Measurements from ENCODE around the gene EHBP1L1. TPM values are rescaled to one million over a fixed set of nuclear protein-coding genes. Genes with fewer than 3 reads are reported as not detected.
A peak's percentile ranks its signal among the peaks of the same experiment; 100 is the strongest.

The EHBP1L1 gene
- total RNA-seq = 167 and 173 TPM in 2 replicates

- DNase-seq = peak; percentile 95
- Mint-ChIP-seq H3K27ac (peak within 1 kb of the TSS; percentile 96), H3K36me3 (ENCODE audit: low read depth) (peaks cover 51% of the 10 kb centered on the region), H3K4me1 (peaks cover 50% of the 10 kb centered on the region), H3K4me3 (peak within 1 kb of the TSS; percentile 92), H3K9me3 (no peaks in the 10 kb centered on the region), H3K27me3 (no peaks in the 10 kb centered on the region)
- intact Hi-C loops (cut with micrococcal nuclease) = loop anchor here (2.0 kb wide), 3 partner anchors 63 to 151 kb away; partner anchors contain the start of genes MALAT1 and SIPA1
These were observed at the start of gene EHBP1L1 for GRCh38 chr11:65575568-65576231. EHBP1L1 (plus strand) TSS chr11:65576053; CDS start chr11:65576303, 250 bp downstream.

- Mint-ChIP-seq H3K27ac (peak overlapping the region; percentile 81), H3K9me3 (no peaks in the 10 kb centered on the region)
These were observed 49.1 kb upstream of the EHBP1L1 start for GRCh38 chr11:65526744-65527143.

DNA sequence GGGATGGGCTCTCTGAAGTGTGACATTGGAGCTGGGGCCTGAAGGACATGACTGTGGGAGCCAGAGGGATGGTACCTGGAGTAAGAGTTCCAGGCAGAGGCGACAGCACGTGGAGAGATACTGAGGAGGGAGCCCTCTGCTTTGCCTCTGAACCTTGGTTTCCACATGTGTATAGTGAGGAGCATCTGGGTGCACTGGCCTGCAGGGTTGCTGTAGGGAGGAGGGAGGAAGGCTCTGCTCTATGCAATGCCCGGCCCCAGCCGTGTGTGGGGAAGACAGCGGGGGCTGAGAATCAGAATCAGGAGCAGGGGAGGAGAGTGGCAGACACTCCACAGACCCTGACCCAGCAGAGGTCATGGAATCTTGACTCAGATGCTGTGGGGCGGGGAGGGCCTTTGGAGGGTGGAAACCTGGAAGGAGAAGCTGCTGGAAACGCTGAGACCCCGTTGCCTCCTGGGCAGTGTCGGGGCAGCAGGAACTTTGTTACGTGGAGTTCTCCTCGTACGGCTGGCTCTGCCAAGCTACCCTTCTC is 47.0 kb upstream of the EHBP1L1 start:
- H3K4me3 Mint-ChIP-seq = no peak overlapping the region
- H3K4me1 Mint-ChIP-seq = peaks cover 33% of the 10 kb centered on the region
- peaks cover 39% of the 10 kb centered on the region for H3K36me3 Mint-ChIP-seq (ENCODE audit: low read depth)
- DNase-seq = no peak
- no peaks in the 10 kb centered on the region for H3K9me3 Mint-ChIP-seq
- intact Hi-C loops (cut with micrococcal nuclease) = no loop called here
- H3K27ac Mint-ChIP-seq = peak overlapping the region; percentile 61
- H3K27me3 Mint-ChIP-seq = no peaks in the 10 kb centered on the region

More at GRCh38 chr11:65526744-65527143, 49.1 kb upstream of the EHBP1L1 start:
- intact Hi-C loops (cut with micrococcal nuclease) = no loop called here
- peak overlapping the region; percentile 91 for H3K4me3 Mint-ChIP-seq
- no peak for DNase-seq
- H3K36me3 Mint-ChIP-seq (ENCODE audit: low read depth) = peaks cover 30% of the 10 kb centered on the region
- no peaks in the 10 kb centered on the region for H3K27me3 Mint-ChIP-seq
- H3K4me1 Mint-ChIP-seq = peaks cover 53% of the 10 kb centered on the region

DNA sequence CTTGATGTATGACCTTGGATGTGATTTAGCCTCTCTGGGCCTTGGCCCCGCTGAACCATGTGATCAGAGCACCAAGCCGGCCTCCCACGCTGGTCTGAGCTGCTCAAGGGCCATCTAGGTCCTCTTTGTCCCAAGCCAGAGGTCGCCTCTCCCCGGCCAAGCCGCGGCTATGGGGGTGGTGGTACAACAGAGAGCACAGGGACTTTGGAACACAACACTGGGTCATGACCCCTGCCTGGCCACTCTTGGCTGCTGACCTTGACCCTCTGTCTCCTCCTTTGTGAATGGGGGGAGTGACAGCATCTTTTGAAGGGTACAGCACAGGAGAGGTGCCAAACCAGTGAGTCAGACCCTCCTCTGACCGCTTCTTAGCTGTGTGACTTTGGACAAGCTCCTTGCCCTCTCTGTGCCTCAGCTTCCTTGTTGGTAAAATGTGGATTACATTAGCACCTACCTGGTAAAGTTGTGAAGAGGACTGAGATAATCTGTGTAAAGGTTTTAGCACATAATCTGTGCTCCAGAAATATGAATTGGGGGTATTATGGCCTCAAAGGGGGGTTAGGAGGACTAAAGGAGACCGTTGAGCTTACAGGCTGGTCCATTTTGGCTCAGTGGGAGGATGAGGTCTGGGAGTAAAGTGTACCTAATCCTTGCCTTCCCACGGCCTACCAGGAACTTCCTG is 46.2 kb upstream of the EHBP1L1 start:
- intact Hi-C loops (cut with micrococcal nuclease) = no loop called here
- H3K9me3 Mint-ChIP-seq = no peaks in the 10 kb centered on the region
- H3K36me3 Mint-ChIP-seq (ENCODE audit: low read depth) = peaks cover 43% of the 10 kb centered on the region
- H3K27me3 Mint-ChIP-seq = no peaks in the 10 kb centered on the region
- H3K4me1 Mint-ChIP-seq = peaks cover 26% of the 10 kb centered on the region
- no peak for DNase-seq
- H3K4me3 Mint-ChIP-seq = no peak overlapping the region
- H3K27ac Mint-ChIP-seq = no peak overlapping the region

GRCh38 chr11:65530157-65530496 is 45.7 kb upstream of the EHBP1L1 start:
- Mint-ChIP-seq H3K4me1 (peaks cover 26% of the 10 kb centered on the region), H3K27ac (no peak overlapping the region), H3K9me3 (no peaks in the 10 kb centered on the region), H3K4me3 (no peak overlapping the region), H3K27me3 (no peaks in the 10 kb centered on the region), H3K36me3 (ENCODE audit: low read depth) (peaks cover 44% of the 10 kb centered on the region)
- intact Hi-C loops (cut with micrococcal nuclease) = no loop called here
- DNase-seq = no peak

DNA sequence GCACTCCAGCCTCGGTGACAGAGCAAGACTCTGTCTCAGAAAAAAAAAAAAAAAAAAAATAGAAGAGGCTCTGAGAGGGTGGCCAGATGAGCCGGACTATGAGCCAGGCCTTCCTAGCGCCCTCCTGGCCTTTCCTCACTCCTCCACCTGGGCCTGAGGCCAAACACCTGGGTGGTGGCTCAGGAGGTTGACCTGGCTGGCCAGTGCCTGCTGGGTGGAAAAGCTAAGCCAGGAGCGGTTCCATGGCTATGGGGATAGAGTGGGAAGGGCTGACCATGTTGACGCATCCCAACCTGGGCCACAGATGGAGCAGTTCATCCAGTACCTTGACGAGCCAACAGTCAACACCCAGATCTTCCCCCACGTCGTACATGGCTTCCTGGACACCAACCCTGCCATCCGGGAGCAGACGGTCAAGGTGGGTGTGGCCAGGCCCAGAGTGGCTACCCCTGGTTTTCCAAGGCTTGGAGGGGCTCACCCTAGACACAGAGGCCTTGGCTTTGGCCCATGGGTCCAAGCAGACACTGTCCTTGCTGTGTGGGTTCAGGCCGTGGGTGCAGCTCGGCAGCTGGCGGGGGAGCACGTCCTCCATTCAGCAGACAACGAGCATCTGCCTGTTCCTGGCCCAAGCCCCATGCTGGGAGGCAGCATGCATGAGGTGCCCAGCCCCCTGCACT is 43.3 kb upstream of the EHBP1L1 start:
- no peaks in the 10 kb centered on the region for H3K9me3 Mint-ChIP-seq
- peaks cover 43% of the 10 kb centered on the region for H3K36me3 Mint-ChIP-seq (ENCODE audit: low read depth)
- no peak for DNase-seq
- H3K27ac Mint-ChIP-seq = no peak overlapping the region
- H3K4me1 Mint-ChIP-seq = peaks cover 12% of the 10 kb centered on the region
- H3K4me3 Mint-ChIP-seq = no peak overlapping the region
- intact Hi-C loops (cut with micrococcal nuclease) = no loop called here
- no peaks in the 10 kb centered on the region for H3K27me3 Mint-ChIP-seq

DNA sequence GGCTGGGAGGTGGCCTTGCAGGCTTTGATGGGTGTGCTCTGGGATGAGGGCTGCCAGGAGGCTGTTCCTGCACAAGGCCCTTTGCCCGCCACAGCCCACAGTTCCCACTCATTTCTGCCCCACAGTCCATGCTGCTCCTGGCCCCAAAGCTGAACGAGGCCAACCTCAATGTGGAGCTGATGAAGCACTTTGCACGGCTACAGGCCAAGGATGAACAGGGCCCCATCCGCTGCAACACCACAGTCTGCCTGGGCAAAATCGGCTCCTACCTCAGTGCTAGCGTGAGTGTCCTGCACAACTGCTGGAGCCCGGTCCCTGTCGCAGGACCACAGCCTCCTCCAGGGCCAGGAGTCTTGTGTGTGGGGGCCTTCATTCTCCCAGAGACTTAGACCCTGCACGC is 40.8 kb upstream of the EHBP1L1 start:
- no peaks in the 10 kb centered on the region for H3K27me3 Mint-ChIP-seq
- intact Hi-C loops (cut with micrococcal nuclease) = no loop called here
- H3K27ac Mint-ChIP-seq = no peak overlapping the region
- no peaks in the 10 kb centered on the region for H3K9me3 Mint-ChIP-seq
- peaks cover 35% of the 10 kb centered on the region for H3K36me3 Mint-ChIP-seq (ENCODE audit: low read depth)
- peaks cover 2% of the 10 kb centered on the region for H3K4me1 Mint-ChIP-seq
- no peak overlapping the region for H3K4me3 Mint-ChIP-seq
- no peak for DNase-seq

DNA sequence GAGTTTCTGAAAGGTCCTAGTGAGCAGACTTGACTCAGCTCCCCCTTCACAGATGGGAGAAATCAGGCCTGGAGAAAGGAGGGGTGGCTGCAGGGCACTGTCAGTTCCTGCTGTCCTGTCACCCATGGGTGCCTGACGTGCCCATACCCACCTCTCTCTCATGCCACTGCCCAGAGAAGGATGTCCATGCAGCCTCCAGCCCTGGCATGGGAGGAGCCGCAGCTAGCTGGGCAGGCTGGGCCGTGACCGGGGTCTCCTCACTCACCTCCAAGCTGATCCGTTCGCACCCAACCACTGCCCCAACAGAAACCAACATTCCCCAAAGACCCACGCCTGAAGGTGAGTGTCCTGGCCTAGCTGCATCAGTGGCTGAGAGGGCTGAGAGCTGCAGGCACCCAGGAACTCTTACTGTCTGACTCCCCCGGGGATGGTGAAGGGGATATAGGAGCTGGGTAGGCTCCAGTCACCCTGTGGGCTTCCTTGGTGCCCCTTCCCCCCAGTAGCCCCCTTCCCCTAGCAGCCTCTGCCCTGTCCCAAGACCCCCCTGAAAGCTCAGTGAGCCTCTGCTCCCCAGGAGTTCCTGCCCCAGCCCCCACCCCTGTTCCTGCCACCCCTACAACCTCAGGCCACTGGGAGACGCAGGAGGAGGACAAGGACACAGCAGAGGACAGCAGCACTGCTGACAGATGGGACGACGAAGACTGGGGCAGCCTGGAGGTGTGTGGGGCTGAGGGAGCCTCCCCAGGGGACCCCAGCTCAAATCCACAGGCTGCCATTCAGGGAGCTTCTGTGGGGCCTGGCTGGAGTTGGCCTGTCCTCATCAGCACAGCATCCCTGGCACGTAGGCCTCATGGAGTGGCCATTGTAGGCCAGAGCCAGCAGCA is 39.2 kb upstream of the EHBP1L1 start:
- intact Hi-C loops (cut with micrococcal nuclease) = no loop called here
- H3K4me3 Mint-ChIP-seq = no peak overlapping the region
- peaks cover 5% of the 10 kb centered on the region for H3K4me1 Mint-ChIP-seq
- no peak overlapping the region for H3K27ac Mint-ChIP-seq
- no peak for DNase-seq
- peaks cover 27% of the 10 kb centered on the region for H3K36me3 Mint-ChIP-seq (ENCODE audit: low read depth)
- H3K9me3 Mint-ChIP-seq = no peaks in the 10 kb centered on the region
- H3K27me3 Mint-ChIP-seq = no peaks in the 10 kb centered on the region

DNA sequence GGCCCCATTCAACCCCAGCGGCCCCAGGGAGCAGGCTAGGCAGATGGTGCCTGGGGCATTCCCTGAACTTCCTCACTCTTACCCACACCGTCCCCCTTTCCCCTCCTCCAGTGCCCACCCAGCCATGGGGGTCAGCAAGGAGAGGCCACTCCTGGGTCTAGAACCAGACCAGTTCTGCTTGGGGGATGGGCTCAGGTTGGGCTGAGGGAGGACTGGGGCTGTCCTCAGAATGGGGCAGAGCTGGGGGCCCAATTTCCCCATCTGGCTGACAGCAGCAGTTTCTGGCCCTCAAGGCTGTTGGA is 38.6 kb upstream of the EHBP1L1 start:
- peaks cover 30% of the 10 kb centered on the region for H3K36me3 Mint-ChIP-seq (ENCODE audit: low read depth)
- no peaks in the 10 kb centered on the region for H3K27me3 Mint-ChIP-seq
- no peak overlapping the region for H3K4me3 Mint-ChIP-seq
- no peak for DNase-seq
- H3K27ac Mint-ChIP-seq = no peak overlapping the region
- intact Hi-C loops (cut with micrococcal nuclease) = no loop called here
- H3K4me1 Mint-ChIP-seq = peaks cover 10% of the 10 kb centered on the region
- H3K9me3 Mint-ChIP-seq = no peaks in the 10 kb centered on the region

DNA sequence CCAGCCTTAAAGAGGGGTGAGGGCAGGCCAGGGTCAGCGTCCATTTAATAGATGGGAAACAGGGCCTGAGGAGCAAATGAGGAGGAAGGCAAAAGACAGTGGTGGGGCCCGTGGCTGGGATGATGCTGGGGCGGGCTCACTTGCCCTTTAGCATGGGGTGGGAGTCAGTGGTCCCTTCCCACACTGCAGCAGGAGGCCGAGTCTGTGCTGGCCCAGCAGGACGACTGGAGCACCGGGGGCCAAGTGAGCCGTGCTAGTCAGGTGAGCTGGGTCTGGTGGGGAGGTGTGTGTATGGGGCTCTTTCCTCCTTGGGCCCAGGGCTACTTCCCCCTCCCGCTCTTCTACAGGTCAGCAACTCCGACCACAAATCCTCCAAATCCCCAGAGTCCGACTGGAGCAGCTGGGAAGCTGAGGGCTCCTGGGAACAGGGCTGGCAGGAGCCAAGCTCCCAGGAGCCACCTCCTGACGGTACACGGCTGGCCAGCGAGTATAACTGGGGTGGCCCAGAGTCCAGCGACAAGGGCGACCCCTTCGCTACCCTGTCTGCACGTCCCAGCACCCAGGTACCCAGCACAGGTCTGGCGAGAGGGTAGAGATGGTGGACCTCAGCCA is 38.1 kb upstream of the EHBP1L1 start:
- intact Hi-C loops (cut with micrococcal nuclease) = no loop called here
- H3K4me3 Mint-ChIP-seq = no peak overlapping the region
- peaks cover 10% of the 10 kb centered on the region for H3K4me1 Mint-ChIP-seq
- no peak overlapping the region for H3K27ac Mint-ChIP-seq
- H3K9me3 Mint-ChIP-seq = no peaks in the 10 kb centered on the region
- DNase-seq = no peak
- no peaks in the 10 kb centered on the region for H3K27me3 Mint-ChIP-seq
- peaks cover 27% of the 10 kb centered on the region for H3K36me3 Mint-ChIP-seq (ENCODE audit: low read depth)

DNA sequence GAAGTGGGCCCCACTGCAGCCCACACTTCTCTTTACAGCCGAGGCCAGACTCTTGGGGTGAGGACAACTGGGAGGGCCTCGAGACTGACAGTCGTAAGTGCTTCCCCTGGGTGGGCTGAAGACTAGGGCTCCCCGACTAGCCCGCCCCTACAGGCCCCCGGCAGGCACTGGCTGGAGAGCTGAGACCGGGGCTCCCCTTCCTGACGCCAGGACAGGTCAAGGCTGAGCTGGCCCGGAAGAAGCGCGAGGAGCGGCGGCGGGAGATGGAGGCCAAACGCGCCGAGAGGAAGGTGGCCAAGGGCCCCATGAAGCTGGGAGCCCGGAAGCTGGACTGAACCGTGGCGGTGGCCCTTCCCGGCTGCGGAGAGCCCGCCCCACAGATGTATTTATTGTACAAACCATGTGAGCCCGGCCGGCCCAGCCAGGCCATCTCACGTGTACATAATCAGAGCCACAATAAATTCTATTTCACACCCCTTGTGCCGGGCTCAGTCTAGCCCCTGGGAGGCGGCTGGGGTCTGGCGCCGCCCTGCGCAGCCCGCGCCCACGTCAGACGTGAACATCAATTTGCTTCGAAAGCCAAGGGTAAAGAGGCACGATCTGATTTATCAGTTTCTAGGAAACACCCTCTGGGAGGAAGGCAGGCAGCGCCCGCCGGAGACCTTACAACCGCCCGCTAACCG is 37.5 kb upstream of the EHBP1L1 start:
- Mint-ChIP-seq H3K9me3 (no peaks in the 10 kb centered on the region), H3K4me3 (peak overlapping the region; percentile 41)
- DNase-seq = no peak

GRCh38 chr11:65538915-65539743 is 36.7 kb upstream of the EHBP1L1 start:
- intact Hi-C loops (cut with micrococcal nuclease) = no loop called here
- Mint-ChIP-seq H3K4me1 (peaks cover 10% of the 10 kb centered on the region), H3K36me3 (ENCODE audit: low read depth) (peaks cover 28% of the 10 kb centered on the region), H3K27me3 (no peaks in the 10 kb centered on the region), H3K27ac (no peak overlapping the region), H3K4me3 (no peak overlapping the region), H3K9me3 (no peaks in the 10 kb centered on the region)
- no peak for DNase-seq

More for the DNA sequence above, 37.5 kb upstream of the EHBP1L1 start:
- H3K4me1 Mint-ChIP-seq = peaks cover 10% of the 10 kb centered on the region
- H3K27ac Mint-ChIP-seq = no peak overlapping the region
- H3K27me3 Mint-ChIP-seq = no peaks in the 10 kb centered on the region
- peaks cover 24% of the 10 kb centered on the region for H3K36me3 Mint-ChIP-seq (ENCODE audit: low read depth)
- intact Hi-C loops (cut with micrococcal nuclease) = no loop called here
